Activated CD4-positive, alpha-beta T cell treated with anti-CD3 and anti-CD28 coated beads for 36 hours (primary cell): ENCODE data around the gene CCDC28B. TPM values are rescaled to one million over a fixed set of nuclear protein-coding genes. Genes with fewer than 3 reads are reported as not detected.

Source experiments
- ATAC-seq: fragments of 200-7000 bp; cut with Tn5 transposase; one replicate; pipeline ENCODE4 v1.10.0; 2021; ENCODE audit warnings: mild to moderate bottlenecking, moderate library complexity
- CTCF ChIA-PET: fragments of 350-600 bp; sonication (Branson Sonifier 250); formaldehyde crosslinking; loops from one replicate; lab custom pipeline; 2021; ENCODE audit warnings: antibody characterized with exemption; lab: Charles Lee
- POLR2A ChIA-PET: fragments of 350-600 bp; sonication (Branson Sonifier 250); formaldehyde crosslinking; loops from one replicate; lab custom pipeline; 2021; ENCODE audit warnings: antibody characterized with exemption, inconsistent platforms; lab: Charles Lee
- DNase-seq: peaks from one replicate; pipeline ENCODE4 v3.0.0-alpha.2; 2020
- H3K27ac Mint-ChIP-seq: one replicate; pipeline ENCODE4 v1.8.0; 2021; ENCODE audit warnings: mixed read lengths
- H3K27me3 Mint-ChIP-seq: one replicate; pipeline ENCODE4 v1.8.0; 2021; ENCODE audit warnings: mixed read lengths
- H3K36me3 Mint-ChIP-seq: one replicate; pipeline ENCODE4 v1.8.0; 2021; ENCODE audit warnings: low read depth, mixed read lengths
- H3K4me1 Mint-ChIP-seq: one replicate; pipeline ENCODE4 v1.8.0; 2021; ENCODE audit warnings: mixed read lengths
- H3K4me3 Mint-ChIP-seq: one replicate; pipeline ENCODE4 v1.8.0; 2021; ENCODE audit warnings: mild to moderate bottlenecking, moderate library complexity, mixed read lengths
- H3K9me3 Mint-ChIP-seq: one replicate; pipeline ENCODE4 v1.8.0; 2021; ENCODE audit warnings: low read depth, mixed read lengths
- intact Hi-C, 2 experiments: fragments of 100-400 bp; cut with DNase I in 1 of 2; cut with micrococcal nuclease in 1 of 2; formaldehyde crosslinking; loops; one replicate each; pipeline versions ENCODE4 v1.14.2 to v1.15.1; 2022 to 2024; cut with DNase I, micrococcal nuclease
- total RNA-seq, 2 experiments: library from RNA; stranded (reverse); gene quantifications; one replicate each; pipeline ENCODE4 v1.2.3, GENCODE V29; 2021

The CCDC28B gene
- total RNA-seq, 2 experiments from 2014 or later = 13.0 to 19.3 TPM

GRCh38 chr1:32220746-32221580 lies 20.6 kb downstream of the CCDC28B start:
- ChIA-PET CTCF (interaction anchor here (0.5 kb wide), 1 partner anchor 69 kb away, joined by 3 read pairs; no protein-coding TSS in a partner anchor), POLR2A (no interaction called here)
- Mint-ChIP-seq H3K4me1 (peaks cover 34% of the 10 kb centered on the region), H3K36me3 (peaks cover 18% of the 10 kb centered on the region), H3K9me3 (no peaks in the 10 kb centered on the region), H3K27me3 (no peaks in the 10 kb centered on the region), H3K27ac (peak overlapping the region; percentile 97), H3K4me3 (peak overlapping the region; percentile 96)
- DNase-seq = no peak
- ATAC-seq = no peak
- intact Hi-C loops = loop anchor here (5.0 kb wide), 2 partner anchors 51 to 116 kb away; partner anchors contain the start of gene MARCKSL1 (in 1 of the 2)

GRCh38 chr1:32221581-32221979 lies 21.2 kb downstream of the CCDC28B start:
- CTCF ChIA-PET = no interaction called here
- intact Hi-C loops = loop anchor here (5.0 kb wide), 2 partner anchors 51 to 116 kb away; partner anchors contain the start of gene MARCKSL1 (in 1 of the 2)

GRCh38 chr1:32221980-32222755 lies 21.8 kb downstream of the CCDC28B start, which contains the start of the genes EIF3I and TMEM234:
Gene EIF3I (plus strand): TSS chr1:32222407. CDS start chr1:32222442, 35 bp downstream.
Gene TMEM234 (minus strand): TSS chr1:32222353. CDS start chr1:32222322, 31 bp downstream.
- H3K27ac Mint-ChIP-seq = peak within 1 kb of the TSS; percentile 97
- peak; percentile 95 for DNase-seq
- CTCF ChIA-PET = interaction anchor here (1.1 to 2.8 kb wide), 2 partner anchors 25 to 180 kb away, joined by 3 to 18 read pairs; partner anchors contain the start of gene FAM167B

More at GRCh38 chr1:32221581-32221979, 21.2 kb downstream of the CCDC28B start:
- Mint-ChIP-seq H3K27me3 (no peaks in the 10 kb centered on the region), H3K27ac (peak overlapping the region; percentile 97), H3K9me3 (no peaks in the 10 kb centered on the region), H3K4me1 (peaks cover 29% of the 10 kb centered on the region), H3K4me3 (peak overlapping the region; percentile 96), H3K36me3 (peaks cover 22% of the 10 kb centered on the region)
- POLR2A ChIA-PET = interaction anchor here (0.5 kb wide), 1 partner anchor 101 kb away, joined by 4 read pairs; no protein-coding TSS in a partner anchor
- DNase-seq (no peak), ATAC-seq (no peak)

DNA sequence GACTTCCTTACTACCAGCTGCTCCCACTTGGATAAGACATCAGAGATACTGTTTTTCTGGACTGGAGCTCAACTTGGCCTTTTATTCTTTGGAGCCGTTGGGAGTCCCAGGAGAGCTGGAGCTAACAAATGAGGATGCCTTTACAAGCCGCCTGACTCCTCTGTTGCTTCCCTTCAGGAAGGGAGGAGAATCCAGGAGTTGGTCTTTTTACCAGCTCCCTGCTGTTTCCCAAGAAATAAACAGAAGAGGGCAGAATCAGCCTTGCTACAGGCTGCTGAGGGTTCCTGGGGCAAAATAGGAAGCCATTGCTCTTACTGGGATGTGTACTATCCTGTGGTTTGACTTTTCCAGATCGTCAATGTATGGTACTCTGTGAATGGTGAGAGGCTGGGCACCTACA lies 23.3 kb downstream of the CCDC28B start:
- Mint-ChIP-seq H3K4me3 (peak overlapping the region; percentile 96), H3K36me3 (peaks cover 37% of the 10 kb centered on the region), H3K27me3 (no peaks in the 10 kb centered on the region), H3K27ac (peak overlapping the region; percentile 97), H3K4me1 (peaks cover 32% of the 10 kb centered on the region), H3K9me3 (no peaks in the 10 kb centered on the region)
- no peak for ATAC-seq
- no peak for DNase-seq
- intact Hi-C loops = loop anchor here (2.0 to 5.0 kb wide), 5 partner anchors 23 to 151 kb away; partner anchors contain the start of genes CCDC28B (in 1 of the 2), MARCKSL1 (in 1 of the 2) and TMEM39B (in 1 of the 2)
- ChIA-PET CTCF (interaction anchor here (0.6 to 2.8 kb wide), 5 partner anchors 8 to 69 kb away, joined by 3 to 18 read pairs (median 5); partner anchors contain the start of gene FAM167B), POLR2A (interaction anchor here (0.6 to 1.7 kb wide), 3 partner anchors 39 to 116 kb away, joined by 3 to 4 read pairs (median 3); partner anchors contain the start of genes KPNA6 and MARCKSL1)

More at GRCh38 chr1:32221980-32222755, 21.8 kb downstream of the CCDC28B start, which contains the start of the genes EIF3I and TMEM234:
- intact Hi-C loops = loop anchor here (1.0 to 5.0 kb wide), 17 partner anchors 17 to 595 kb away; partner anchors contain the start of genes BSDC1 (in 1 of the 2), CCDC28B (in 1 of the 2), IQCC (in 1 of the 2) and KHDRBS1 (in 1 of the 2)
- H3K4me3 Mint-ChIP-seq = peak within 1 kb of the TSS; percentile 96
- ATAC-seq = peak; percentile 95
- peaks cover 22% of the 10 kb centered on the region for H3K36me3 Mint-ChIP-seq
- H3K4me1 Mint-ChIP-seq = peaks cover 29% of the 10 kb centered on the region
- no peaks in the 10 kb centered on the region for H3K27me3 Mint-ChIP-seq
- POLR2A ChIA-PET = interaction anchor here (0.5 to 1.7 kb wide), 5 partner anchors 18 to 164 kb away, joined by 3 to 4 read pairs (median 3); partner anchors contain the start of gene MARCKSL1
- H3K9me3 Mint-ChIP-seq = no peaks in the 10 kb centered on the region

DNA sequence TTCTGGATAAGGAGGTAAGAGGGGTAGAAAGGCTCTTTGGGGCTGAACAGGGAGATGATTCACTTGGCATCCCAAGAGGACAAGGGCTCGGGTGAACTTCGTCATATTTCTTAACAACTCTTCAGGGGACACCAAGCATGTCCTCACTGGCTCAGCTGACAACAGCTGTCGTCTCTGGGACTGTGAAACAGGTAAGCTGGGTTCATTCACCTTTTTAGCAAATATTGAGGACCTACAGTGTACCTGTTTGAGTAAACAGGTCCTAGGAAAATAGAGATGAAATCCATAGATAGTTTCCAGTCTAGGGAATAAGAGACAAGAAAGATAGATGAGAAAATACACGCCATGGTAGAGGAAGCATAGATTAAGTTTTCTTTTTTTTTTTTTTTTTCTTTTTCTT lies 23.9 kb downstream of the CCDC28B start:
- no peaks in the 10 kb centered on the region for H3K27me3 Mint-ChIP-seq
- ChIA-PET POLR2A (no interaction called here), CTCF (interaction anchor here (0.6 to 2.8 kb wide), 4 partner anchors 9 to 70 kb away, joined by 3 to 18 read pairs (median 6); partner anchors contain the start of gene FAM167B)
- no peak for DNase-seq
- peaks cover 42% of the 10 kb centered on the region for H3K36me3 Mint-ChIP-seq
- peak overlapping the region; percentile 97 for H3K27ac Mint-ChIP-seq
- peaks cover 32% of the 10 kb centered on the region for H3K4me1 Mint-ChIP-seq
- intact Hi-C loops = loop anchor here (5.0 kb wide), 2 partner anchors 48 to 113 kb away; partner anchors contain the start of gene MARCKSL1 (in 1 of the 2)
- no peaks in the 10 kb centered on the region for H3K9me3 Mint-ChIP-seq
- no peak for ATAC-seq
- H3K4me3 Mint-ChIP-seq = peak overlapping the region; percentile 96

GRCh38 chr1:32228771-32229170 lies 28.4 kb downstream of the CCDC28B start:
- Mint-ChIP-seq H3K36me3 (peaks cover 47% of the 10 kb centered on the region), H3K27me3 (no peaks in the 10 kb centered on the region), H3K4me1 (peaks cover 12% of the 10 kb centered on the region), H3K4me3 (no peak overlapping the region), H3K9me3 (no peaks in the 10 kb centered on the region), H3K27ac (no peak overlapping the region)
- CTCF ChIA-PET = interaction anchor here (1.0 to 1.4 kb wide), 3 partner anchors 10 to 13 kb away, joined by 4 to 10 read pairs (median 5); no protein-coding TSS in a partner anchor
- POLR2A ChIA-PET = no interaction called here
- intact Hi-C loops = no loop called here
- ATAC-seq (no peak), DNase-seq (no peak)

DNA sequence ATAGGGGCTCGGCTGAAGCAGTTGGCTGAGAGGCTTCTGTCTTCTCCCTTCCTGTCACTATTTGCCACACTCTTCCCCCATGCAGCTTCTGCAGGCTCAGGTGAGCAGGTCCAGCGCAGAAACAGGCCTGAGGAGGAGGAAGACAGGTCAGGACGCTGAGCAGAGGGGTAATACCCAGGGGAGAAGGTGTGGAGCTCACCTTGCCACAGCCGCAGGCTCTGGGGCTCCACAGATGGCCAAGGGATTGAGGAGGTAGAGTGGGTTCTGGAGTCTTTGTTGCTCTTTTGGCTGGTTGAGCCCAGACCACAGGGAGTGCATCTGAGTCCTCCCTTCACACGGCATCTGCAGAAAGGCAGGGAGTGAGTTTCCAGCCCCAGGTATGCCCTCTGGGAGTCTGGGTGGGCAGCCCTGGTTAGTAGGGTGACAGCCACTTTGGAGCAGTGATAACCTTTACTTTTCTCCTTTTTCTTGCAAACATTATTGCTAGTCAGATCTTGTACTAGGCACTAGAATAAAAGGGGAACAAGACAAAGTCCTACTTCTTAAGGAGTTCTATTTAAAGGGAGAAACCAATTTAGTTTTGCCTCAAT lies 31.5 kb downstream of the CCDC28B start:
- Mint-ChIP-seq H3K4me3 (no peak overlapping the region), H3K4me1 (peaks cover 3% of the 10 kb centered on the region), H3K27ac (no peak overlapping the region), H3K27me3 (no peaks in the 10 kb centered on the region), H3K9me3 (no peaks in the 10 kb centered on the region), H3K36me3 (peaks cover 35% of the 10 kb centered on the region)
- ChIA-PET POLR2A (no interaction called here), CTCF (interaction anchor here (1.8 kb wide), 1 partner anchor 17 kb away, joined by 8 read pairs; no protein-coding TSS in a partner anchor)
- DNase-seq (no peak), ATAC-seq (no peak)
- intact Hi-C loops = no loop called here

- Mint-ChIP-seq H3K9me3 (no peaks in the 10 kb centered on the region), H3K27ac (no peak overlapping the region), H3K4me3 (no peak overlapping the region), H3K27me3 (no peaks in the 10 kb centered on the region), H3K4me1 (peaks cover 1% of the 10 kb centered on the region), H3K36me3 (peaks cover 29% of the 10 kb centered on the region)
- ChIA-PET CTCF (interaction anchor here (1.8 kb wide), 1 partner anchor 16 kb away, joined by 8 read pairs; no protein-coding TSS in a partner anchor), POLR2A (interaction anchor here (1.0 kb wide), 1 partner anchor 10 kb away, joined by 3 read pairs; no protein-coding TSS in a partner anchor)
- no peak for DNase-seq
- no peak for ATAC-seq
- intact Hi-C loops = no loop called here
These were observed 32.3 kb downstream of the CCDC28B start for GRCh38 chr1:32232558-32233304.

DNA sequence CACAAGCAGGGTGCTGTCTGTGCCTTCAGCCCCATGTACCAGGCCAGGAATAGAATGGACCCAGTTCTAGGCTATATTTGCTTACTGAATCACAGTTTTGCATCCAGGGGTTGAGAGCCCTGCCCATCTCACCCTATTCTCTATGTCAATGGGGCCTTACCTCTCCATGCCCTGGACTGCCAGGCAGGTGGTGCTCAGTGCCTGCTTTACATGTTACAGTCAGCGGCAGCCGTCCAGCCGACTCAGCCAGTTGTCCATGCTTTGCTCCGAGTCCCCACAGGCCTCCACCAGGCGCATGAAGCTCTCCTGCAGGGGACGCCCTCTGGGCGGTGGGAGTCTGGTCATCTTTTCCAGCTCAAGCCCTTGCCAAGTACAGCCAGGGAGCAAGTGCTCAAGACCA lies 34.4 kb downstream of the CCDC28B start:
- Mint-ChIP-seq H3K9me3 (no peaks in the 10 kb centered on the region), H3K27me3 (no peaks in the 10 kb centered on the region), H3K4me3 (no peak overlapping the region), H3K36me3 (peaks cover 15% of the 10 kb centered on the region), H3K4me1 (no peaks in the 10 kb centered on the region), H3K27ac (no peak overlapping the region)
- no peak for ATAC-seq
- intact Hi-C loops = no loop called here
- no peak for DNase-seq
- ChIA-PET CTCF (interaction anchor here (1.2 to 1.4 kb wide), 3 partner anchors 9 to 19 kb away, joined by 3 to 5 read pairs (median 4); partner anchors contain the start of gene FAM167B), POLR2A (no interaction called here)
